ENCODE measurements around the gene BICD2.
A peak's percentile ranks its signal among the peaks of the same experiment; 100 is the strongest.
"Not testable (repeated sequence)": the region's sequence is repeated elsewhere in the genome, so short reads cannot be mapped to it uniquely, and the experiment has no call there.

The BICD2 gene

GRCh38 chr9:92769990-92770359 is 5.3 kb upstream of the BICD2 start:
- DNase-seq, result no peak

GRCh38 chr9:92769286-92769685 is 4.7 kb upstream of the BICD2 start:
- DNase-seq, result no peak

- not testable (repeated sequence) for DNase-seq
Measured at GRCh38 chr9:92768816-92769215, 4.2 kb upstream of the BICD2 start.

GRCh38 chr9:92767066-92768054 is 2.7 kb upstream of the BICD2 start:
- no peak for DNase-seq

GRCh38 chr9:92764988-92765936 is 629 bp upstream of the BICD2 start:
- DNase-seq, result peak; percentile 84

- DNase-seq, result no peak
Measured at GRCh38 chr9:92763721-92764380, 782 bp downstream of the BICD2 start.

GRCh38 chr9:92762781-92763708 is 1.6 kb downstream of the BICD2 start:
- no peak for DNase-seq

- no peak for DNase-seq
Measured at GRCh38 chr9:92762196-92762595, 2.4 kb downstream of the BICD2 start.

GRCh38 chr9:92761686-92762085 is 2.9 kb downstream of the BICD2 start:
- no peak for DNase-seq

GRCh38 chr9:92760494-92760893 is 4.1 kb downstream of the BICD2 start:
- no peak for DNase-seq

GRCh38 chr9:92760070-92760469 is 4.6 kb downstream of the BICD2 start:
- DNase-seq, result peak; percentile 41

- no peak for DNase-seq
Measured at GRCh38 chr9:92759446-92759845, 5.2 kb downstream of the BICD2 start.

GRCh38 chr9:92756792-92757191 is 7.8 kb downstream of the BICD2 start:
- DNase-seq, result no peak

- no peak for DNase-seq
Measured at GRCh38 chr9:92754091-92754745, 10.4 kb downstream of the BICD2 start.

- no peak for DNase-seq
Measured at GRCh38 chr9:92752812-92753404, 11.7 kb downstream of the BICD2 start.

- DNase-seq, result no peak
Measured at GRCh38 chr9:92749934-92750315, 14.7 kb downstream of the BICD2 start.

GRCh38 chr9:92749071-92749933 is 15.3 kb downstream of the BICD2 start:
- DNase-seq, result peak; percentile 56

- DNase-seq, result no peak
Measured at GRCh38 chr9:92748233-92748497, 16.5 kb downstream of the BICD2 start.

GRCh38 chr9:92747459-92748232 is 17.0 kb downstream of the BICD2 start:
- DNase-seq, result no peak

Measured in NCI-H446 treated with DMSO at 0.1 percent for 48 hours (cell line).